Measurements from ENCODE around the gene DIP2A. TPM values are rescaled to one million over a fixed set of nuclear protein-coding genes. Genes with fewer than 3 reads are reported as not detected.

DIP2A gene
- total RNA-seq, 1 donor from 2014 or later = 25.9 TPM

DNA sequence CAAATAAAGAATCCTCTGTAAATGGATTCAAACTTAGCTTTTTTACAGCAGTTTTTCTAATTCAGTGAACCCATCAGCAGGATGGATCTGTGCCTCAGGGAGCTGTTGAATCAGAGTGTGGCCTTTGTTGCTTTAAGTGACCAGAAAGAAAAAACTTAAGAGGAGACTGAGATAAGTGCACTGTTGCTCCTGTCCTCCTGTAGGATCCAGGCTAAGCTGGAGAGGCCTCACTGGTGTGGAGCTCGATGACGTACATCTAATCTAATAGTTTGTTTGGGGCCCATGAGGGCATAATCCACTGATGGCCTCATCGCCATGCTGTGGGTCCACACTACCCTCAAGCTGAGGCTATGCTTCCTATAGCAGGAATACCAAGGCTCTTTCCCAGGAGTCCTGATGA, 10.6 kb downstream of the DIP2A start:
- TF ChIP-seq, protein P1, sequence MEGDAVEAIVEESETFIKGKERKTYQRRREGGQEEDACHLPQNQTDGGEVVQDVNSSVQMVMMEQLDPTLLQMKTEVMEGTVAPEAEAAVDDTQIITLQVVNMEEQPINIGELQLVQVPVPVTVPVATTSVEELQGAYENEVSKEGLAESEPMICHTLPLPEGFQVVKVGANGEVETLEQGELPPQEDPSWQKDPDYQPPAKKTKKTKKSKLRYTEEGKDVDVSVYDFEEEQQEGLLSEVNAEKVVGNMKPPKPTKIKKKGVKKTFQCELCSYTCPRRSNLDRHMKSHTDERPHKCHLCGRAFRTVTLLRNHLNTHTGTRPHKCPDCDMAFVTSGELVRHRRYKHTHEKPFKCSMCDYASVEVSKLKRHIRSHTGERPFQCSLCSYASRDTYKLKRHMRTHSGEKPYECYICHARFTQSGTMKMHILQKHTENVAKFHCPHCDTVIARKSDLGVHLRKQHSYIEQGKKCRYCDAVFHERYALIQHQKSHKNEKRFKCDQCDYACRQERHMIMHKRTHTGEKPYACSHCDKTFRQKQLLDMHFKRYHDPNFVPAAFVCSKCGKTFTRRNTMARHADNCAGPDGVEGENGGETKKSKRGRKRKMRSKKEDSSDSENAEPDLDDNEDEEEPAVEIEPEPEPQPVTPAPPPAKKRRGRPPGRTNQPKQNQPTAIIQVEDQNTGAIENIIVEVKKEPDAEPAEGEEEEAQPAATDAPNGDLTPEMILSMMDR (IDR thresholded peaks at IDR 0.05; ENCODE audit: borderline replicate concordance) = no peak
- intact Hi-C loops (cut with micrococcal nuclease) = no loop called here
- Histone ChIP-seq H3K27me3 (ENCODE audit: low read depth) (no peaks in the 10 kb centered on the region), H3K27ac (replicated peaks) (no peak overlapping the region), H3K36me3 (peaks cover 4% of the 10 kb centered on the region), H3K4me3 (no peak overlapping the region), H3K4me1 (peaks cover 18% of the 10 kb centered on the region), H3K9me3 (replicated peaks) (no peaks in the 10 kb centered on the region)
- no peak for DNase-seq

- TF ChIP-seq, protein P1 (IDR thresholded peaks at IDR 0.05; ENCODE audit: borderline replicate concordance) = no peak
- intact Hi-C loops (cut with micrococcal nuclease) = no loop called here
- H3K27me3 ChIP-seq (ENCODE audit: low read depth) = no peaks in the 10 kb centered on the region
- no peaks in the 10 kb centered on the region for H3K36me3 ChIP-seq
- H3K4me3 ChIP-seq = no peak overlapping the region
- no peak overlapping the region for H3K27ac ChIP-seq (replicated peaks)
- H3K4me1 ChIP-seq = peaks cover 18% of the 10 kb centered on the region
- H3K9me3 ChIP-seq (replicated peaks) = no peaks in the 10 kb centered on the region
- no peak for DNase-seq
Measured at GRCh38 chr21:46471514-46471913, 12.8 kb downstream of the DIP2A start.

GRCh38 chr21:46472246-46472645, 13.6 kb downstream of the DIP2A start:
- intact Hi-C loops (cut with micrococcal nuclease) = no loop called here
- TF ChIP-seq, protein P1 (IDR thresholded peaks at IDR 0.05; ENCODE audit: borderline replicate concordance) = no peak
- Histone ChIP-seq H3K4me1 (peaks cover 18% of the 10 kb centered on the region), H3K36me3 (no peaks in the 10 kb centered on the region), H3K27ac (replicated peaks) (no peak overlapping the region), H3K27me3 (ENCODE audit: low read depth) (no peaks in the 10 kb centered on the region), H3K4me3 (no peak overlapping the region), H3K9me3 (replicated peaks) (no peaks in the 10 kb centered on the region)
- no peak for DNase-seq

- DNase-seq = no peak
- intact Hi-C loops (cut with micrococcal nuclease) = no loop called here
- no peak overlapping the region for H3K27ac ChIP-seq (replicated peaks)
- no peaks in the 10 kb centered on the region for H3K27me3 ChIP-seq (ENCODE audit: low read depth)
- H3K4me3 ChIP-seq = no peak overlapping the region
- H3K4me1 ChIP-seq = peaks cover 26% of the 10 kb centered on the region
- no peaks in the 10 kb centered on the region for H3K9me3 ChIP-seq (replicated peaks)
- H3K36me3 ChIP-seq = no peaks in the 10 kb centered on the region
- TF ChIP-seq, protein P1 (IDR thresholded peaks at IDR 0.05; ENCODE audit: borderline replicate concordance) = no peak
Measured at GRCh38 chr21:46474382-46474781, 15.7 kb downstream of the DIP2A start.

GRCh38 chr21:46475296-46475695, 16.6 kb downstream of the DIP2A start:
- peaks cover 27% of the 10 kb centered on the region for H3K4me1 ChIP-seq
- DNase-seq = no peak
- H3K27me3 ChIP-seq (ENCODE audit: low read depth) = no peaks in the 10 kb centered on the region
- TF ChIP-seq, protein P1 (IDR thresholded peaks at IDR 0.05; ENCODE audit: borderline replicate concordance) = no peak
- H3K9me3 ChIP-seq (replicated peaks) = no peaks in the 10 kb centered on the region
- no peak overlapping the region for H3K4me3 ChIP-seq
- no peaks in the 10 kb centered on the region for H3K36me3 ChIP-seq
- intact Hi-C loops (cut with micrococcal nuclease) = no loop called here
- no peak overlapping the region for H3K27ac ChIP-seq (replicated peaks)

GRCh38 chr21:46477765-46478164, 19.1 kb downstream of the DIP2A start:
- no peak for DNase-seq
- H3K36me3 ChIP-seq = peaks cover 11% of the 10 kb centered on the region
- no peak overlapping the region for H3K4me3 ChIP-seq
- H3K4me1 ChIP-seq = peaks cover 18% of the 10 kb centered on the region
- H3K27ac ChIP-seq (replicated peaks) = no peak overlapping the region
- no peaks in the 10 kb centered on the region for H3K9me3 ChIP-seq (replicated peaks)
- no peaks in the 10 kb centered on the region for H3K27me3 ChIP-seq (ENCODE audit: low read depth)
- intact Hi-C loops (cut with micrococcal nuclease) = no loop called here
- TF ChIP-seq, protein P1 (IDR thresholded peaks at IDR 0.05; ENCODE audit: borderline replicate concordance) = no peak
